ENCODE results near the gene AVEN.

The AVEN gene

DNA sequence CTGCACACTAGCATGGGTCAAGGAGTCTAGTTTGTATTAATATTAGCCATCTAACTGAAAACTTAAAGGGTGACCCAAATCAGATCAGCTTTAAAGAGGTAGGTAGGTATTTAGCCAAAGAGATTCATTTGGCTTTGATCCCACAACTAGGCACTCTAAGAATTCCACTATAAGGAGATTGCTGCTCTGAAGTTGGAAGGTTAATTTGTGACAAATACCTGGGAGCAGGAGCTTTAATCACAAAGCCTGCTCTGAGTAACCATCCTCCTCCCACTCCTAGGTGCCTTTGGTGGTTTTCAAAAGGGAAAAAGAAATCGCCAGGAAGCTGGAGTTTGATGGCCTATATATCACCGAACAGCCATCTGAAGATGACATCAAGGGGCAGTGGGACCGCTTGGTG, 191.0 kb downstream of the AVEN start:
- ChIA-PET CTCF (no interaction called here), POLR2A (no interaction called here)
- H3K4me3 ChIP-seq (ENCODE audit: low read depth, low read length): no peak overlapping the region
- DNase-seq (ENCODE audit: low read depth, low spot score): no peak
- TF ChIP-seq, protein P1, sequence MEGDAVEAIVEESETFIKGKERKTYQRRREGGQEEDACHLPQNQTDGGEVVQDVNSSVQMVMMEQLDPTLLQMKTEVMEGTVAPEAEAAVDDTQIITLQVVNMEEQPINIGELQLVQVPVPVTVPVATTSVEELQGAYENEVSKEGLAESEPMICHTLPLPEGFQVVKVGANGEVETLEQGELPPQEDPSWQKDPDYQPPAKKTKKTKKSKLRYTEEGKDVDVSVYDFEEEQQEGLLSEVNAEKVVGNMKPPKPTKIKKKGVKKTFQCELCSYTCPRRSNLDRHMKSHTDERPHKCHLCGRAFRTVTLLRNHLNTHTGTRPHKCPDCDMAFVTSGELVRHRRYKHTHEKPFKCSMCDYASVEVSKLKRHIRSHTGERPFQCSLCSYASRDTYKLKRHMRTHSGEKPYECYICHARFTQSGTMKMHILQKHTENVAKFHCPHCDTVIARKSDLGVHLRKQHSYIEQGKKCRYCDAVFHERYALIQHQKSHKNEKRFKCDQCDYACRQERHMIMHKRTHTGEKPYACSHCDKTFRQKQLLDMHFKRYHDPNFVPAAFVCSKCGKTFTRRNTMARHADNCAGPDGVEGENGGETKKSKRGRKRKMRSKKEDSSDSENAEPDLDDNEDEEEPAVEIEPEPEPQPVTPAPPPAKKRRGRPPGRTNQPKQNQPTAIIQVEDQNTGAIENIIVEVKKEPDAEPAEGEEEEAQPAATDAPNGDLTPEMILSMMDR (IDR thresholded peaks at IDR 0.05; ENCODE audit: insufficient read depth, low read length, missing control alignments): no peak

DNA sequence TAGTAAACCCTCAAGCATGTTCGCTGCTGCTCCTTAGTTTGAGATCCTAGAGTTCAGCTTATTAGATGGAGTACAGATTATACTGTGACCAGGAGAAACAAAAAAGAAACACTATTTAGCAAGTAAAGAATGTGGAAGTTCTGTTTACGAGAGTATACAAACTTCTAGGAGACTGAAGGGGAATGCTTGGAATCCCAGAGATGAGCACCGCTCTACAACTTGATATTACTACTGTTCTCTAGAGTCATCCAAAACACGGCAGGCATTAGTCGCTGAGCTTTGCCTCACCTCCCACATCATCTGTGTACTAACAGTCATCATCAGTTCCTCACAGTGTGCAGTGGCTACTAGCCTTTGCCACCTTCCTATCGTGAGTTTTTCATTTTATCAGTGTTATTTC, 192.1 kb downstream of the AVEN start:
- ChIA-PET POLR2A (interaction anchor here (0.7 kb wide), 1 partner anchor 23 kb away, joined by 3 read pairs; no protein-coding TSS in a partner anchor), CTCF (no interaction called here)
- H3K4me3 ChIP-seq (ENCODE audit: low read depth, low read length): no peak overlapping the region
- TF ChIP-seq, protein P1 (IDR thresholded peaks at IDR 0.05; ENCODE audit: insufficient read depth, low read length, missing control alignments): no peak
- no peak for DNase-seq (ENCODE audit: low read depth, low spot score)

DNA sequence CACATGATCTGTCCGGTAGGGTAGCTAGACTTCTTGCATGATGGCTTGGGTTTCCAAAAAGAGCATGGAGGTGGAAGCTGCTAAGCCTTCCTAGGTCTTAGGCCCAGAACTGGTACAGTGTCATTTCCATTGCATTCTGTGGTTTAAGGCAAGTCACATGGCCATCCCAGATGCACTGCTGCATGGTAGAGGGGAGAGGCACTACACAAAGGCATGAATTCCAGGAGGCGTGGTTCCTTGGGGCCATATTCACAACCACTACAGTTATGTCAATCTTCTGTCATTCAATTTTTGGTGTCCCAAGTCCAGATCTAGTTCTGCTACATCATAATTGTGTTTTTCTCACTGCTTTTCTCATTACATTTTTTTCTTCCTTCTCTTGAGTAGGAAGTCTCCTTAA, 192.9 kb downstream of the AVEN start:
- DNase-seq (ENCODE audit: low read depth, low spot score): no peak
- CTCF ChIA-PET: no interaction called here

DNA sequence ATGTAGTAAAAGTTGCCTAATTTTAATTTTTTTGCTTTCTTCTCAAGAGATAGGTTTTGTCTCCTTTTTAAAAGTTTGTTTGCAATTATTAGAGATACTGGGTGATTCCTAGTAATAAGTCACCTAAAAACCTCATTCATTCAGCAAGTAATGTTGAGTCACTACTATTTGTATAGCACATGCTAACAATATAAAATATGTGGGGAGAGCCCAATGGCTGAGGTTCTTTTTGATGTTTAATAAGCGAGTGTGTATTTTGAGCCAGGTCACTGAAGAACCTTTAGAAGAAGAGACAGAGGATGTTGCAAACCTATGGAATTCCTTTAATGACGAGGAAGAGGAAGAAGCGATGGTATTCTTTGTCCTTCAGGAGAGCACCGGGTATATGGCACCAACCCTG, 194.4 kb downstream of the AVEN start:
- POLR2A ChIA-PET: no interaction called here
- TF ChIP-seq, protein P1 (IDR thresholded peaks at IDR 0.05; ENCODE audit: insufficient read depth, low read length, missing control alignments): no peak
- DNase-seq (ENCODE audit: low read depth, low spot score): no peak
- no peak overlapping the region for H3K4me3 ChIP-seq (ENCODE audit: low read depth, low read length)
- CTCF ChIA-PET: no interaction called here

More for the DNA sequence above, 192.9 kb downstream of the AVEN start:
- H3K4me3 ChIP-seq (ENCODE audit: low read depth, low read length): no peak overlapping the region
- POLR2A ChIA-PET: interaction anchor here (0.7 kb wide), 1 partner anchor 22 kb away, joined by 3 read pairs; no protein-coding TSS in a partner anchor
- TF ChIP-seq, protein P1 (IDR thresholded peaks at IDR 0.05; ENCODE audit: insufficient read depth, low read length, missing control alignments): no peak

DNA sequence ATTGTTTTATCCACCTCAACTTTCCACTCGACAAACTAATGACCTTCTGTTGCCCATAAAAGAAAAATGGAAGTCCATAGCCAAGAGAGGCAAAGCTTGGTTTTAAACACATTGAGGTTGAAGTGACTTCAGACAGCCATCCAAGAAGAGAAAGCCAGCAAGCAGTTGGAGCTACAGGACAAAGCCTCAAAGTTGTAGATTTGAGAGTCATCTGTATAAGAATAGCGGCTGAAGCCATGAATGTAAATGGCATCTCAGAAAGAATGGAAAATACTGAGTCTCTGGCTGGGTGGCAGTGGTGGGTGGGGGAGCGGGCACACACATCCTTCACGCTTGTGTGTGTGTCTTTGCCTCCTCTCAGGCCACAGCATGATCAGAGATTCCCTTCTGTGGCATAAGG, 194.8 kb downstream of the AVEN start:
- TF ChIP-seq, protein P1 (IDR thresholded peaks at IDR 0.05; ENCODE audit: insufficient read depth, low read length, missing control alignments): no peak
- ChIA-PET CTCF (no interaction called here), POLR2A (no interaction called here)
- no peak overlapping the region for H3K4me3 ChIP-seq (ENCODE audit: low read depth, low read length)
- no peak for DNase-seq (ENCODE audit: low read depth, low spot score)

DNA sequence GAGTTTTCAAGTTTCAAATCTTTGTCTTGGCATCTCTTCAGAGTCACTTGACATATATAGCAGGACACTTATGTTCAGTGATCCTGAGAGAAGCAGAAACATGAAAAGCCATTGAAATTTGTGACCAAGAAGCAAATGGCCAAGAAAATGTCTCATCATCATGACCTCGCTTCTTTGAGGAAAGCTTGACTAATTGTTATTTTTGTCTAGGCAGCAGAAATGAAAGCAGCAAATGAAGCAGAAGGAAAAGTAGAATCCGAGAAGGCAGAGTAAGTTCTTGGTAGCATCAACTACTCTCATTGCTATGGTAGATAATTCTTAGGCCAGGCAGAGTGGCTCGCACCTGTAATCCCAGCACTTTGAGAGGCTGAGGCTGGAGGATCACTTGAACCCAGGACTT, 198.4 kb downstream of the AVEN start:
- TF ChIP-seq, protein P1 (IDR thresholded peaks at IDR 0.05; ENCODE audit: insufficient read depth, low read length, missing control alignments): no peak
- POLR2A ChIA-PET: no interaction called here
- CTCF ChIA-PET: no interaction called here
- no peak for DNase-seq (ENCODE audit: low read depth, low spot score)
- no peak overlapping the region for H3K4me3 ChIP-seq (ENCODE audit: low read depth, low read length)

Data from AG04449 (cell line).